Breast epithelium (tissue), 3 donors: ENCODE data around the gene SPOP.

ENCODE experiments used
- CTCF ChIP-seq, 3 donors: fragments of 450-650 bp; IDR thresholded peaks; one replicate each; pipeline ENCODE4 v1.5.1; 2016 to 2017; ENCODE audit warnings: antibody characterized with exemption in 3 of 3, mild to moderate bottlenecking in 3 of 3, moderate library complexity in 3 of 3
- POLR2A ChIP-seq: fragments of 450-650 bp; IDR thresholded peaks from one replicate; pipeline ENCODE4 v1.6.1; 2016; ENCODE audit warnings: antibody characterized with exemption, mild to moderate bottlenecking, moderate library complexity

- TF ChIP-seq POLR2A (no peak), CTCF (IDR thresholded peaks at IDR 0.05) (no peak)
These were observed 79.8 kb downstream of the SPOP start for GRCh38 chr17:49597928-49598655.
